GM12873 (cell line): ENCODE measurements around the gene RNF141.

Source experiments
- TF ChIP-seq, protein P1 (sequence below): IDR thresholded peaks from 2 replicates; pipeline ENCODE4 v1.5.1; 2012; ENCODE audit warnings: low read depth, mild to moderate bottlenecking, moderate library complexity, low read length, control low read depth; ENCODE audit not compliant: insufficient read depth; ENCODE audit errors: missing control alignments

RNF141 gene

DNA sequence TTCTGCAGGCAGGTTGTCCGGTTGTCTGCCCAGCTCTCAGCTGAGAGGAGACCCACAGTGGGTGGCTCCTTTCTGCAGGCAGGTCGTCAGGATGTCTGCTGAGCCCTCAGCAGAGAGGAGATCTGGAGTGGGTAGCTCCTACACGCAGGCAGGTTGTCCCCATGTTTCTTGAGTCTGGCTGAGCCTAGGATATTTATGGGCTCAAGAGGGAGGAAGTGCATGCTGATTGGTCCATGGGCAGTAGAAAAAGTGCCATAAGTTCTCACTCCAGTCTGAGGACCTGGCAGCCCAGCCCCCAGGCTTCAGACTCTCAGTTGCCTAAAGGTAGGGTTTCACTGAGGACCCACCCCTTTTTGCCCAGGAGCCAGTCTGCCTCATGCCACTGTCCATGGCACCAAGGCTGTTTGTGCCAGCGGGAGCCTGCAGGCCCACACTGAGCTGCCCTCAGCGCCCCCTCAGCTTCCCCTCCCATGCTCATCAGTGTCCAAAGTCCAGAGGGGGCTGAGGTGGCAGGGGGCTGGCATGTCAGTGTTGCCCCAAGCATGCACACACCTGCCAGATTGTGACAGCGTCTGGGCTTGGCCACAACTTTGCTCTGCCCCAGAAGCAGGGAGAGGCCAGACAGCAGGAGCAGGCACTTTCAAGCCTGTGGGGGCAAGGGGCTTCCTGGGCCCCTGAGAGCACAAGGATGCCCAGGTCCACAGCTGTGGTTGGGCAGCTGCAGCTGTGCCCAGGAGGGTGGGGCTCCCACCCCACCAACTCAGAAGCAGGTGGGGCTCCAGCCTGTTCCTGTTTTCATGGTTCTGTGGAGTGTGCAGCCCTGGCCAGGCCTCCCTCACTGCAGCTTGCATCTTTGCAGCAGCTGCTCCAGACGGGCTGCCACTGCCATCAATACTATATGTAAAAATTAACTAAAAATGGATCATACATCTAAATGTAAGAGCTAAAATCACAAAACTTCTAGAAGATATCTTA is 3.8 kb upstream of the RNF141 start:
- TF ChIP-seq, protein P1, sequence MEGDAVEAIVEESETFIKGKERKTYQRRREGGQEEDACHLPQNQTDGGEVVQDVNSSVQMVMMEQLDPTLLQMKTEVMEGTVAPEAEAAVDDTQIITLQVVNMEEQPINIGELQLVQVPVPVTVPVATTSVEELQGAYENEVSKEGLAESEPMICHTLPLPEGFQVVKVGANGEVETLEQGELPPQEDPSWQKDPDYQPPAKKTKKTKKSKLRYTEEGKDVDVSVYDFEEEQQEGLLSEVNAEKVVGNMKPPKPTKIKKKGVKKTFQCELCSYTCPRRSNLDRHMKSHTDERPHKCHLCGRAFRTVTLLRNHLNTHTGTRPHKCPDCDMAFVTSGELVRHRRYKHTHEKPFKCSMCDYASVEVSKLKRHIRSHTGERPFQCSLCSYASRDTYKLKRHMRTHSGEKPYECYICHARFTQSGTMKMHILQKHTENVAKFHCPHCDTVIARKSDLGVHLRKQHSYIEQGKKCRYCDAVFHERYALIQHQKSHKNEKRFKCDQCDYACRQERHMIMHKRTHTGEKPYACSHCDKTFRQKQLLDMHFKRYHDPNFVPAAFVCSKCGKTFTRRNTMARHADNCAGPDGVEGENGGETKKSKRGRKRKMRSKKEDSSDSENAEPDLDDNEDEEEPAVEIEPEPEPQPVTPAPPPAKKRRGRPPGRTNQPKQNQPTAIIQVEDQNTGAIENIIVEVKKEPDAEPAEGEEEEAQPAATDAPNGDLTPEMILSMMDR, result no peak

DNA sequence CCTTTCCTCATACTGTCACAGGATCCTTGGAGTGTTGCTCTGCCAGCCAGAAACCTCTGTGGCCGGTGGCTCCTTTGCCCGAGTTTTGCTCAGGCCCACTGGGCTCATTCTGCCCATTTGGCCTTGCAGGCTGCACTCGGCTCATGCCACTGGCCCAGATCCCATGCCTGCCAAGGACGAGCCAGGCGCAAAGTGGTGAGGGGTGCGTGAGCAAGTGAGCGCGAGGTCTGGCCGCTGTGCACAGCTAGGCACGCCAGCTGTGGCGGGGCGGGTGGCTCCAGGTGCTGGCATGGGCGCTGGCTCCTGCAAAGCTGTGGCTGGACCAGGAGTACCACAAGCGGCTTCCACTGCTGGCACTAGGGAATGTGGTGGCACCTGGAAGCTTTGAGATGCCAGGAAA is 2.8 kb upstream of the RNF141 start:
- TF ChIP-seq, protein P1, result no peak

GRCh38 chr11:10542776-10543175 is 1.8 kb upstream of the RNF141 start:
- TF ChIP-seq, protein P1, result no peak

DNA sequence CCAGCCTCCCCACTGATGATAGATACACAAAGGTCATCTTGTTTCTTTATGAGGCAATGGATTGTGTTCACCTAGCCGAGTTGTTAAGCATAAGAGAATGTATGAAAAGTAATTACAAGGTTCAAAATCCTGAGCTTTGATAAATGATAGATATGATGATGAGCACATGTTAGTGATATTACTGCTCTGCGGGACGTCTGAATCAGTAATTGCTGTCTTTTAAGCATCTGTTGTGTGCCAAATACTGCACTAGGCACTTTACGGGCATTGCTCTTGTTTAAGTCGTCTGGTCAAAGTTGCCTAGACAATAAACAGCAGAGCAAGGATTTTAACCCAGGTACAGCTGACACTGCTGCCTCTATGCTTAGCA is 559 bp upstream of the RNF141 start:
- TF ChIP-seq, protein P1, result no peak

DNA sequence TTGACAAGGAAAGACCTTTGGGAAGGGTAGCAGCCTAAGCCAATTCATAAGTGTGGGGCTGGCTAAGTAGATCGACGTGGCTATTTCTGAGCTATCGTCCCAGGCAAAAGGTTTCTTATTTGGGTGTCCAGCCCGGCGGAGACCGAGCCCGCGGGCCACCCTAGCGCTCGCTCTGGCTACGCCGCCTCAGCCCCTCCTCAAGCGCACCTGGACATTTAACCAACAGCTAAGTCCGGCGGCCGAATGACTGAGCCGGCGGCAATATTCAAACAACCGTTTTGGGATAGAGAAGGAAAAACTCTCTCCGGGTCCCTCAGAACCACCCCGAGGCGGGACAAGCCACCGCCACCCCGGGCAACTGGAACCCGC is 457 bp downstream of the RNF141 start:
- TF ChIP-seq, protein P1, result no peak

DNA sequence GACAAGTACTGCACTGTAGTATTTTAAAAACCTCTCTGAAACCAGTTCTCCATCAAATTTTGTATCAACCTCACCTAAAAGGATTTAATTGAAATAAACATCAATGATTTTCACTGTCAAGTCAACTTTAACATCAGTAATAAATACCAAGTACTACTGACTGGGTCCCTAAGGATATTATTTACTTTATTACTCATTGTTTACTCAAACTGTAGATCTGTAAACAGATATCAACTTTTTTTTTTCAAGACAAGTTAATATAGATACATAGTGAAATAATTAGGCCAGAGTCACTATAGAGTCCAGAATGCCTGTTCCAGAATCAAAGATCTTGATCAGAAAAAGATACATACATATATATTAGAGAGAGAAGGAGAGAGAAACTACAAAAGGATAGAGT is 1.6 kb downstream of the RNF141 start:
- TF ChIP-seq, protein P1, result no peak

DNA sequence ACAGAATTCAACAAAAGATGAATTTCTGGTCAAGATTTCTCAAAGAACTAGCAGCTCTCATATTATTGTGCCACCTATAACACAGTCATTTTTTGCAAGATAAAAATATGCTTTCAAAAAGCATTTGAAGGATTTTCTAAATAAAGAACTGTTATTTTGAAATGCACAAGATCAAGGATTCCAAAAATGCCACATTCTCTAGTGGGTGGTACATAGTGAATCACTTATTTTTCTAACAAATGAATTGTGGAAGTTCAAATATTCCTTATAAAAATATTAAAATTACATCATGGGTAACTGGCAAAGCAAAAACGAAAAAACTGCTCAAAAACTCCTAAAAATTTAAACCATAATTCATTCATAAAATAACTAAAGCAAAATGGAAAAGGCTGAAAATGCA is 2.1 kb downstream of the RNF141 start:
- TF ChIP-seq, protein P1, result no peak
